Mammary epithelial cell (primary cell): Measurements from ENCODE around the gene DPP10.

Source experiments
- CTCF ChIP-seq, 2 donors: IDR thresholded peaks in 1 of 2; conservative IDR thresholded peaks in 1 of 2; 2 replicates each; pipeline ENCODE4 v1.5.1; 2011 to 2012; ENCODE audit warnings: inconsistent platforms in 2 of 2, low read length in 2 of 2, mild to moderate bottlenecking in 2 of 2, control low read depth in 1 of 2, low read depth in 1 of 2; ENCODE audit not compliant: insufficient read depth in 1 of 2; ENCODE audit errors: extremely low read depth in 1 of 2
- EZH2 ChIP-seq: IDR thresholded peaks from 2 replicates; pipeline ENCODE4 v1.6.1; 2012; ENCODE audit warnings: low read length, inconsistent platforms, borderline replicate concordance

- no peak for TF ChIP-seq EZH2
- no peak for TF ChIP-seq CTCF (conservative IDR thresholded peaks at IDR 0.05 in 1 of 2, IDR thresholded peaks at IDR 0.05 in 1 of 2; ENCODE audit: extremely low read depth in 1 of 2, insufficient read depth in 1 of 2, low read depth in 1 of 2, low read length in 2 of 2)
These were observed 369.8 kb downstream of the DPP10 start for GRCh38 chr2:114812261-114812660.
